Endodermal cell (in vitro differentiated cells): ENCODE measurements around the gene SLC9A3. TPM values are rescaled to one million over a fixed set of nuclear protein-coding genes. Genes with fewer than 3 reads are reported as not detected.

ENCODE experiments used
- DNase-seq: peaks from one replicate; pipeline ENCODE4 v3.0.0-alpha.2; 2017
- H3K27ac ChIP-seq: 2 replicates; pipeline ENCODE4 v1.5.1; 2013; ENCODE audit warnings: mild to moderate bottlenecking, low read depth, low read length, moderate library complexity
- H3K27me3 ChIP-seq: 2 replicates; pipeline ENCODE4 v1.6.1; 2013; ENCODE audit warnings: mild to moderate bottlenecking, low read length, moderate library complexity; ENCODE audit not compliant: insufficient read depth, control insufficient read depth, poor library complexity, severe bottlenecking
- H3K36me3 ChIP-seq: 2 replicates; pipeline ENCODE4 v1.7.0; 2013; ENCODE audit warnings: mild to moderate bottlenecking, low read length, moderate library complexity; ENCODE audit not compliant: control insufficient read depth, insufficient read depth
- H3K4me1 ChIP-seq: one replicate; pipeline ENCODE4 v1.7.0; 2013; ENCODE audit warnings: low read length; ENCODE audit not compliant: control insufficient read depth, insufficient read depth
- H3K4me3 ChIP-seq: 2 replicates; pipeline ENCODE4 v1.5.1; 2013; ENCODE audit warnings: mild to moderate bottlenecking, low read length, moderate library complexity
- H3K9ac ChIP-seq: 2 replicates; pipeline ENCODE4 v1.6.1; 2013; ENCODE audit warnings: mild to moderate bottlenecking, low read length, moderate library complexity; ENCODE audit not compliant: poor library complexity, severe bottlenecking; ENCODE audit errors: extremely low read depth
- H3K9me3 ChIP-seq: 2 replicates; pipeline ENCODE4 v1.6.1; 2013; ENCODE audit warnings: mild to moderate bottlenecking, low read length, moderate library complexity; ENCODE audit not compliant: control insufficient read depth
- H3K27ac Mint-ChIP-seq: 2 replicates; pipeline ENCODE4 v1.8.0; 2020; ENCODE audit warnings: mixed read lengths
- H3K27me3 Mint-ChIP-seq: 2 replicates; pipeline ENCODE4 v1.8.0; 2021; ENCODE audit warnings: mild to moderate bottlenecking, mixed read lengths; ENCODE audit not compliant: insufficient read depth
- H3K36me3 Mint-ChIP-seq: 2 replicates; pipeline ENCODE4 v1.8.0; 2020; ENCODE audit warnings: low read depth, mixed read lengths
- H3K4me1 Mint-ChIP-seq: 2 replicates; pipeline ENCODE4 v1.8.0; 2020; ENCODE audit warnings: mixed read lengths
- H3K4me3 Mint-ChIP-seq: 2 replicates; pipeline ENCODE4 v1.8.0; 2020; ENCODE audit warnings: mild to moderate bottlenecking, moderate library complexity, mixed read lengths
- H3K9me3 Mint-ChIP-seq: 2 replicates; pipeline ENCODE4 v1.8.0; 2020; ENCODE audit warnings: mild to moderate bottlenecking, mixed read lengths
- CTCF ChIP-seq: fragments of 200-600 bp; sonication (generic); conservative IDR thresholded peaks from 2 replicates; pipeline ENCODE4 v1.5.0; 2021; ENCODE audit warnings: antibody characterized with exemption, mild to moderate bottlenecking
- WGBS, 2 experiments: methylation state at CpG; one replicate each; pipeline versions ENCODE4 v1.1.5 to v1.1.7; 2013; ENCODE audit warnings: missing lambda C conversion rate in 2 of 2, mixed read lengths in 1 of 2; ENCODE audit not compliant: insufficient coverage in 1 of 2, insufficient read length in 1 of 2; 5-methylcytosine and 5-hydroxymethylcytosine counted together
- total RNA-seq, 2 donors: library from RNA; stranded (reverse); fragmentation: NEBNext Ultra II Directional in 1 of 2; extraction: Animal tissue kit (Norgen Biotek cat#: 25700) in 1 of 2; gene quantifications; 2 replicates in 1 of 2; 3 replicates in 1 of 2; pipeline ENCODE4 v1.2.1, GENCODE V29; 2021

Gene SLC9A3
- total RNA-seq, 2 donors from 2014 or later: 1.3 to 1.5 TPM

- Mint-ChIP-seq H3K27ac (no peak overlapping the region), H3K4me3 (no peak overlapping the region)
- WGBS, 2 experiments: 30 to 32% methylated on average over 17 to 55 of the region's 55 CpGs
These were observed 4.6 kb upstream of the SLC9A3 start for GRCh38 chr5:528629-529511.

DNA sequence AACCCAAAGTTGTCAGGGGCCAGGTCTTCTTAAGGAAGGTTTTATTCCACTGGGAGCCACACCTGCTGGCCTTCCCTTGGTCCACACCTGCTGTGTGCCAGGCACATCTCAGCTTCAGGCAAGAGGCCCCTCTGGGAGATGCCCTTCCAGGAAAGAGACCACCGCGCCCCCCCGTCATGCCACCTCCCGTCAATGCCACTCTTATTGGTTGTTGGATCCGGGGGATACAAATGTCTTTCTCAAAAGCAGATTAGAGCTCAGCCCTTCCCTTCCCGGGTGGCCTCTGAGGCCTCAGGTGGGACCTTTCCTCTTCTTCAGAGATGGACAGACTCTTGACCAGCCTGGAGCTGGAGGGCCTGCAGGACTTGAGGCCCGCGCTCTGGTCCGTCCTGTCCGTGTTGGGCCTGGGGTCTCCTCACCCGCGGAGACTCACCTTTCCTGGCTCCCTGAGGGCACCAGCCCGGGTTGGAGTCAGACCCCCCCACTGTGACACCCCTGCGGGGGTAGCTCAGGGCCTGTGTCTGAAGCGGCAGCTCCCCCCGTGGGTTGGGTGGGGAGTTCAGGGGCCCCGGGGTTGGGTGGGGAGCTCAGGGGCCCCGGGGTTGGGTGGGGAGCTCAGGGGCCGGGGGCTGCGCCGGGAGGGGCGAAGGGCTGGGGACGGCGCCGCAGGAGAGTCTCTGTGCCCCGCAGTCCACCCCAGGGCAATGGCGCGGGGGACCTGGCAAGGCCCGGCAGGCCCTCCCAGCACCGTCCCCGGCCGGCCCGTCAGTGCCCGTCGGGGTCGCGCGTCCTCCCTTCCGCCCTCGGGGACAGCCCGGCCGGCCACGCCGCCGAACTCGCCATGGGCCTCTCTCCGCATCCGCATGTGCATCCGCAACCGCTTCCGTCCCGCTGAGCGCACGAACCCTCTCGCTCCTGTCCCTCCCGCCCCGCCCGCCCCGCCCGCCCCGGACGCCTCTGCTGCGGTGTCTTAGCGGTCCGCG, 3.7 kb upstream of the SLC9A3 start:
- WGBS, 2 experiments: 45 to 87% methylated on average over 5 to 64 of the region's 66 CpGs
- Histone ChIP-seq H3K4me3 (no peak overlapping the region), H3K9ac (no peak overlapping the region), H3K4me1 (peaks cover 2% of the 10 kb centered on the region), H3K27ac (no peak overlapping the region), H3K9me3 (no peaks in the 10 kb centered on the region), H3K27me3 (peaks cover 89% of the 10 kb centered on the region), H3K36me3 (no peaks in the 10 kb centered on the region)
- H3K9me3 Mint-ChIP-seq: no peaks in the 10 kb centered on the region
- no peaks in the 10 kb centered on the region for H3K36me3 Mint-ChIP-seq
- H3K27me3 Mint-ChIP-seq: peaks cover 74% of the 10 kb centered on the region
- H3K4me3 Mint-ChIP-seq: no peak overlapping the region
- no peak overlapping the region for H3K27ac Mint-ChIP-seq
- no peak for DNase-seq
- H3K4me1 Mint-ChIP-seq: peaks cover 7% of the 10 kb centered on the region
- no peak for TF ChIP-seq CTCF

More at GRCh38 chr5:528629-529511, 4.6 kb upstream of the SLC9A3 start:
- no peak overlapping the region for H3K4me3 ChIP-seq
- H3K27ac ChIP-seq: no peak overlapping the region
- TF ChIP-seq CTCF: peak; percentile 16
- H3K4me1 Mint-ChIP-seq: peaks cover 4% of the 10 kb centered on the region
- no peaks in the 10 kb centered on the region for H3K36me3 ChIP-seq
- H3K36me3 Mint-ChIP-seq: no peaks in the 10 kb centered on the region
- peaks cover 2% of the 10 kb centered on the region for H3K4me1 ChIP-seq
- peaks cover 79% of the 10 kb centered on the region for H3K27me3 ChIP-seq
- no peak overlapping the region for H3K9ac ChIP-seq
- no peaks in the 10 kb centered on the region for H3K9me3 Mint-ChIP-seq
- H3K27me3 Mint-ChIP-seq: peaks cover 66% of the 10 kb centered on the region
- no peak for DNase-seq
- H3K9me3 ChIP-seq: no peaks in the 10 kb centered on the region

GRCh38 chr5:526456-527088, 2.3 kb upstream of the SLC9A3 start:
- no peak overlapping the region for H3K27ac Mint-ChIP-seq

More at GRCh38 chr5:526456-527088, 2.3 kb upstream of the SLC9A3 start:
- WGBS, 2 experiments: 92 to 94% methylated on average over 5 to 14 of the region's 14 CpGs
- Histone ChIP-seq H3K9me3 (no peaks in the 10 kb centered on the region), H3K4me1 (peaks cover 4% of the 10 kb centered on the region), H3K36me3 (no peaks in the 10 kb centered on the region), H3K4me3 (no peak overlapping the region), H3K9ac (no peak overlapping the region), H3K27me3 (peaks cover 97% of the 10 kb centered on the region), H3K27ac (no peak overlapping the region)
- Mint-ChIP-seq H3K4me3 (no peak overlapping the region), H3K9me3 (no peaks in the 10 kb centered on the region), H3K4me1 (peaks cover 8% of the 10 kb centered on the region), H3K36me3 (no peaks in the 10 kb centered on the region), H3K27me3 (peaks cover 88% of the 10 kb centered on the region)
- no peak for DNase-seq
- TF ChIP-seq CTCF: no peak
